HepG2 (cell line): Measurements from ENCODE around the gene RTEL1. TPM values are rescaled to one million over a fixed set of nuclear protein-coding genes. Genes with fewer than 3 reads are reported as not detected.

Source experiments
- EHMT2 ChIP-seq: fragments of 200-600 bp; sonication (generic); IDR thresholded peaks from 2 replicates; pipeline ENCODE4 v1.7.0; 2017; ENCODE audit warnings: antibody characterized with exemption, low read depth, low read length, borderline replicate concordance
- ETV5 ChIP-seq: IDR thresholded peaks from 2 replicates; pipeline ENCODE4 v1.6.1; 2018; ENCODE audit warnings: missing biosample characterization, missing genetic modification reagents, inconsistent platforms, borderline replicate concordance
- HNRNPK ChIP-seq: fragments of 200-400 bp; formaldehyde crosslinking; IDR thresholded peaks from 2 replicates; pipeline ENCODE4 v1.6.1; 2018; ENCODE audit warnings: low read length, low read depth, moderate library complexity, mild to moderate bottlenecking; ENCODE audit not compliant: poor library complexity, severe bottlenecking
- MYNN ChIP-seq: sonication (generic); formaldehyde crosslinking; IDR thresholded peaks from 2 replicates; pipeline ENCODE4 v1.4.0; 2020; ENCODE audit warnings: mild to moderate bottlenecking, low read depth, missing genetic modification reagents
- NONO ChIP-seq, 2 experiments: fragments of 450-650 bp in 1 of 2; sonication (generic) in 1 of 2; formaldehyde crosslinking in 1 of 2; IDR thresholded peaks in 1 of 2; conservative IDR thresholded peaks in 1 of 2; 2 replicates each; pipeline versions ENCODE4 v1.6.1 to v1.8.0; 2017 to 2022; ENCODE audit warnings: mild to moderate bottlenecking in 1 of 2, missing genetic modification reagents in 1 of 2, moderate library complexity in 1 of 2
- RERE ChIP-seq: IDR thresholded peaks from 2 replicates; pipeline ENCODE4 v1.6.1; 2016; ENCODE audit warnings: low read depth, missing genetic modification reagents, missing compliant biosample characterization
- ZNF432 ChIP-seq: sonication (generic); formaldehyde crosslinking; IDR thresholded peaks from 2 replicates; pipeline ENCODE4 v1.5.0; 2020; ENCODE audit warnings: missing genetic modification reagents, mild to moderate bottlenecking, borderline replicate concordance
- ZNF772 ChIP-seq: sonication (generic); formaldehyde crosslinking; IDR thresholded peaks from 2 replicates; pipeline ENCODE4 v1.5.0; 2020; ENCODE audit warnings: mild to moderate bottlenecking, missing genetic modification reagents
- ZSCAN21 ChIP-seq: sonication (generic); formaldehyde crosslinking; IDR thresholded peaks from 2 replicates; pipeline ENCODE4 v1.8.0; 2022; ENCODE audit warnings: mild to moderate bottlenecking, missing genetic modification reagents, moderate library complexity, borderline replicate concordance
- ZSCAN25 ChIP-seq: sonication (generic); formaldehyde crosslinking; IDR thresholded peaks from 2 replicates; pipeline ENCODE4 v1.8.0; 2022; ENCODE audit warnings: mild to moderate bottlenecking, missing genetic modification reagents
- ZUFSP ChIP-seq: sonication (generic); formaldehyde crosslinking; IDR thresholded peaks from 2 replicates; pipeline ENCODE4 v1.9.0; 2021; ENCODE audit warnings: missing genetic modification reagents, mild to moderate bottlenecking, borderline replicate concordance
- polyA plus RNA-seq, 8 experiments: library from polyadenylated mRNA; depleted of rRNA in 3 of 8; stranded (reverse) in 7 of 8; unstranded in 1 of 8; fragments of >200 nt; fragmentation: Illumina TruSeq in 4 of 8; extraction: Trizol in 4 of 8; gene quantifications; 2 replicates each; pipeline versions ENCODE4 v1.2.1 to v1.2.3, GENCODE V29; 2011 to 2016; ENCODE audit warnings: low read depth in 4 of 8, missing spikeins in 1 of 8, mixed read lengths in 1 of 8; ENCODE audit not compliant: insufficient read depth in 1 of 8
- total RNA-seq, 5 experiments: library from RNA; depleted of rRNA; stranded (reverse); fragments of >200 nt; fragmentation: Illumina TruSeq; extraction: Trizol; gene quantifications; 2 replicates each; pipeline ENCODE4 v1.2.3, GENCODE V29; 2016; ENCODE audit warnings: low read depth in 1 of 5
- TF ChIP-seq, protein P1 (sequence below): sonication (generic); formaldehyde crosslinking; IDR thresholded peaks from 2 replicates; pipeline ENCODE4 v1.5.1; 2020; ENCODE audit warnings: missing genetic modification reagents, mild to moderate bottlenecking, borderline replicate concordance
- TF ChIP-seq, protein P2 (sequence below): sonication (generic); formaldehyde crosslinking; IDR thresholded peaks from 2 replicates; pipeline ENCODE4 v1.4.0; 2020; ENCODE audit warnings: missing genetic modification reagents

Gene RTEL1
- total and polyA plus RNA-seq, 2 of the 13 experiments (the other 11 are each of a cell fraction or from before 2014, with no cell fraction given) = 21.8 to 36.4 TPM

GRCh38 chr20:63737695-63737944 lies 79.5 kb downstream of the RTEL1 start (continued):
- no peak for TF ChIP-seq ZSCAN25 (CRISPR knock-in tag)
- TF ChIP-seq HNRNPK = peak; percentile 24
- TF ChIP-seq RERE (CRISPR knock-in tag) = no peak
- TF ChIP-seq, protein P1, sequence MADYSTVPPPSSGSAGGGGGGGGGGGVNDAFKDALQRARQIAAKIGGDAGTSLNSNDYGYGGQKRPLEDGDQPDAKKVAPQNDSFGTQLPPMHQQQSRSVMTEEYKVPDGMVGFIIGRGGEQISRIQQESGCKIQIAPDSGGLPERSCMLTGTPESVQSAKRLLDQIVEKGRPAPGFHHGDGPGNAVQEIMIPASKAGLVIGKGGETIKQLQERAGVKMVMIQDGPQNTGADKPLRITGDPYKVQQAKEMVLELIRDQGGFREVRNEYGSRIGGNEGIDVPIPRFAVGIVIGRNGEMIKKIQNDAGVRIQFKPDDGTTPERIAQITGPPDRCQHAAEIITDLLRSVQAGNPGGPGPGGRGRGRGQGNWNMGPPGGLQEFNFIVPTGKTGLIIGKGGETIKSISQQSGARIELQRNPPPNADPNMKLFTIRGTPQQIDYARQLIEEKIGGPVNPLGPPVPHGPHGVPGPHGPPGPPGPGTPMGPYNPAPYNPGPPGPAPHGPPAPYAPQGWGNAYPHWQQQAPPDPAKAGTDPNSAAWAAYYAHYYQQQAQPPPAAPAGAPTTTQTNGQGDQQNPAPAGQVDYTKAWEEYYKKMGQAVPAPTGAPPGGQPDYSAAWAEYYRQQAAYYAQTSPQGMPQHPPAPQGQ (CRISPR knock-in tag) = no peak
- TF ChIP-seq ZNF432 (CRISPR knock-in tag) = no peak
- 0 out of 2 replicates have a peak, but pooled peaks have one; percentile 79 for TF ChIP-seq ZNF772
- TF ChIP-seq, protein P2, sequence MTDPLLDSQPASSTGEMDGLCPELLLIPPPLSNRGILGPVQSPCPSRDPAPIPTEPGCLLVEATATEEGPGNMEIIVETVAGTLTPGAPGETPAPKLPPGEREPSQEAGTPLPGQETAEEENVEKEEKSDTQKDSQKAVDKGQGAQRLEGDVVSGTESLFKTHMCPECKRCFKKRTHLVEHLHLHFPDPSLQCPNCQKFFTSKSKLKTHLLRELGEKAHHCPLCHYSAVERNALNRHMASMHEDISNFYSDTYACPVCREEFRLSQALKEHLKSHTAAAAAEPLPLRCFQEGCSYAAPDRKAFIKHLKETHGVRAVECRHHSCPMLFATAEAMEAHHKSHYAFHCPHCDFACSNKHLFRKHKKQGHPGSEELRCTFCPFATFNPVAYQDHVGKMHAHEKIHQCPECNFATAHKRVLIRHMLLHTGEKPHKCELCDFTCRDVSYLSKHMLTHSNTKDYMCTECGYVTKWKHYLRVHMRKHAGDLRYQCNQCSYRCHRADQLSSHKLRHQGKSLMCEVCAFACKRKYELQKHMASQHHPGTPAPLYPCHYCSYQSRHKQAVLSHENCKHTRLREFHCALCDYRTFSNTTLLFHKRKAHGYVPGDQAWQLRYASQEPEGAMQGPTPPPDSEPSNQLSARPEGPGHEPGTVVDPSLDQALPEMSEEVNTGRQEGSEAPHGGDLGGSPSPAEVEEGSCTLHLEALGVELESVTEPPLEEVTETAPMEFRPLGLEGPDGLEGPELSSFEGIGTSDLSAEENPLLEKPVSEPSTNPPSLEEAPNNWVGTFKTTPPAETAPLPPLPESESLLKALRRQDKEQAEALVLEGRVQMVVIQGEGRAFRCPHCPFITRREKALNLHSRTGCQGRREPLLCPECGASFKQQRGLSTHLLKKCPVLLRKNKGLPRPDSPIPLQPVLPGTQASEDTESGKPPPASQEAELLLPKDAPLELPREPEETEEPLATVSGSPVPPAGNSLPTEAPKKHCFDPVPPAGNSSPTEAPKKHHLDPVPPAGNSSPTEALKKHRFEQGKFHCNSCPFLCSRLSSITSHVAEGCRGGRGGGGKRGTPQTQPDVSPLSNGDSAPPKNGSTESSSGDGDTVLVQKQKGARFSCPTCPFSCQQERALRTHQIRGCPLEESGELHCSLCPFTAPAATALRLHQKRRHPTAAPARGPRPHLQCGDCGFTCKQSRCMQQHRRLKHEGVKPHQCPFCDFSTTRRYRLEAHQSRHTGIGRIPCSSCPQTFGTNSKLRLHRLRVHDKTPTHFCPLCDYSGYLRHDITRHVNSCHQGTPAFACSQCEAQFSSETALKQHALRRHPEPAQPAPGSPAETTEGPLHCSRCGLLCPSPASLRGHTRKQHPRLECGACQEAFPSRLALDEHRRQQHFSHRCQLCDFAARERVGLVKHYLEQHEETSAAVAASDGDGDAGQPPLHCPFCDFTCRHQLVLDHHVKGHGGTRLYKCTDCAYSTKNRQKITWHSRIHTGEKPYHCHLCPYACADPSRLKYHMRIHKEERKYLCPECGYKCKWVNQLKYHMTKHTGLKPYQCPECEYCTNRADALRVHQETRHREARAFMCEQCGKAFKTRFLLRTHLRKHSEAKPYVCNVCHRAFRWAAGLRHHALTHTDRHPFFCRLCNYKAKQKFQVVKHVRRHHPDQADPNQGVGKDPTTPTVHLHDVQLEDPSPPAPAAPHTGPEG (CRISPR knock-in tag) = no peak
- no peak for TF ChIP-seq EHMT2
- no peak for TF ChIP-seq MYNN (CRISPR knock-in tag)
- no peak for TF ChIP-seq NONO (IDR thresholded peaks at IDR 0.05)
- no peak for TF ChIP-seq NONO (CRISPR knock-in tag; conservative IDR thresholded peaks at IDR 0.05)
- TF ChIP-seq ZSCAN21 (CRISPR knock-in tag) = 0 out of 2 replicates have a peak, but pooled peaks have one; percentile 81
- no peak for TF ChIP-seq ZUFSP (CRISPR knock-in tag)
- no peak for TF ChIP-seq ETV5 (CRISPR knock-in tag)
